Mononuclear cell (primary cell): ENCODE results near the gene ETV2. TPM values are rescaled to one million over a fixed set of nuclear protein-coding genes. Genes with fewer than 3 reads are reported as not detected.
"Not testable (repeated sequence)": the region's sequence is repeated elsewhere in the genome, so short reads cannot be mapped to it uniquely, and the experiment has no call there.

ENCODE experiments used
- H3K27me3 ChIP-seq: 2 replicates; pipeline ENCODE4 v1.6.0; 2011; ENCODE audit warnings: low read length, control low read depth; ENCODE audit not compliant: insufficient read depth
- H3K4me1 ChIP-seq: 2 replicates; pipeline ENCODE4 v1.5.1; 2011; ENCODE audit warnings: mild to moderate bottlenecking, low read length, control low read depth; ENCODE audit not compliant: insufficient read depth
- H3K4me3 ChIP-seq: 2 replicates; pipeline ENCODE4 v1.5.1; 2011; ENCODE audit warnings: mild to moderate bottlenecking, low read length, moderate library complexity
- H3K9me3 ChIP-seq: 2 replicates; pipeline ENCODE4 v1.5.1; 2011; ENCODE audit warnings: low read depth, mild to moderate bottlenecking, control low read depth, low read length
- total RNA-seq: library from RNA; depleted of rRNA; stranded (reverse); fragments of >200 nt; gene quantifications from one replicate; pipeline ENCODE4 v1.2.3, GENCODE V29; 2012

Gene ETV2
- total RNA-seq, 1 donor, result not detected

GRCh38 chr19:35665157-35665556 is 23.6 kb downstream of the ETV2 start:
- Histone ChIP-seq H3K4me1 (no peaks in the 10 kb centered on the region), H3K4me3 (no peak overlapping the region), H3K9me3 (no peaks in the 10 kb centered on the region), H3K27me3 (no peaks in the 10 kb centered on the region)

- Histone ChIP-seq H3K9me3 (no peaks in the 10 kb centered on the region), H3K27me3 (no peaks in the 10 kb centered on the region), H3K4me1 (no peaks in the 10 kb centered on the region), H3K4me3 (no peak overlapping the region)
These were observed 24.1 kb downstream of the ETV2 start for GRCh38 chr19:35665604-35666003.

- no peak within 1 kb of the TSS for H3K4me3 ChIP-seq
- no peaks in the 10 kb centered on the region for H3K27me3 ChIP-seq
- no peaks in the 10 kb centered on the region for H3K4me1 ChIP-seq
- H3K9me3 ChIP-seq, result no peaks in the 10 kb centered on the region
These were observed 24.8 kb downstream of the ETV2 start, which contains the start of gene UPK1A for GRCh38 chr19:35666251-35666913. Gene UPK1A (plus strand): TSS chr19:35666517. CDS start chr19:35666813, 296 bp downstream.

GRCh38 chr19:35669566-35669965 is 28.0 kb downstream of the ETV2 start:
- Histone ChIP-seq H3K9me3 (no peaks in the 10 kb centered on the region), H3K27me3 (peaks cover 14% of the 10 kb centered on the region)

GRCh38 chr19:35669974-35670373 is 28.4 kb downstream of the ETV2 start:
- Histone ChIP-seq H3K4me3 (no peak overlapping the region), H3K4me1 (peaks cover 7% of the 10 kb centered on the region), H3K9me3 (no peaks in the 10 kb centered on the region), H3K27me3 (peaks cover 14% of the 10 kb centered on the region)

More at GRCh38 chr19:35669566-35669965, 28.0 kb downstream of the ETV2 start:
- H3K4me1 ChIP-seq, result peaks cover 7% of the 10 kb centered on the region
- no peak overlapping the region for H3K4me3 ChIP-seq

- peaks cover 7% of the 10 kb centered on the region for H3K4me1 ChIP-seq
- H3K27me3 ChIP-seq, result peaks cover 14% of the 10 kb centered on the region
- H3K4me3 ChIP-seq, result no peak overlapping the region
- no peaks in the 10 kb centered on the region for H3K9me3 ChIP-seq
These were observed 29.1 kb downstream of the ETV2 start for GRCh38 chr19:35670686-35671085.

GRCh38 chr19:35671818-35672217 is 30.3 kb downstream of the ETV2 start:
- H3K4me1 ChIP-seq, result peaks cover 7% of the 10 kb centered on the region
- H3K9me3 ChIP-seq, result no peaks in the 10 kb centered on the region
- H3K27me3 ChIP-seq, result peaks cover 14% of the 10 kb centered on the region
- H3K4me3 ChIP-seq, result no peak overlapping the region

- Histone ChIP-seq H3K27me3 (peaks cover 14% of the 10 kb centered on the region), H3K9me3 (no peaks in the 10 kb centered on the region), H3K4me3 (peak overlapping the region; percentile 13), H3K4me1 (peaks cover 7% of the 10 kb centered on the region)
These were observed 31.7 kb downstream of the ETV2 start for GRCh38 chr19:35673121-35673804.

GRCh38 chr19:35675589-35676140 is 34.1 kb downstream of the ETV2 start:
- Histone ChIP-seq H3K9me3 (no peaks in the 10 kb centered on the region), H3K27me3 (peaks cover 14% of the 10 kb centered on the region), H3K4me3 (no peak overlapping the region), H3K4me1 (peaks cover 7% of the 10 kb centered on the region)

- no peaks in the 10 kb centered on the region for H3K4me1 ChIP-seq
- no peak overlapping the region for H3K4me3 ChIP-seq
- no peaks in the 10 kb centered on the region for H3K9me3 ChIP-seq
- H3K27me3 ChIP-seq, result no peaks in the 10 kb centered on the region
These were observed 48.3 kb downstream of the ETV2 start for GRCh38 chr19:35689836-35690235.

- not testable (repeated sequence) for H3K4me1 ChIP-seq, H3K9me3 ChIP-seq, H3K27me3 ChIP-seq, H3K4me3 ChIP-seq
These were observed 49.6 kb downstream of the ETV2 start for GRCh38 chr19:35691106-35691505.

- no peak overlapping the region for H3K4me3 ChIP-seq
- no peaks in the 10 kb centered on the region for H3K9me3 ChIP-seq
- no peaks in the 10 kb centered on the region for H3K27me3 ChIP-seq
- H3K4me1 ChIP-seq, result no peaks in the 10 kb centered on the region
These were observed 50.5 kb downstream of the ETV2 start for GRCh38 chr19:35692010-35692409.

- no peaks in the 10 kb centered on the region for H3K4me1 ChIP-seq
- H3K27me3 ChIP-seq, result no peaks in the 10 kb centered on the region
- H3K4me3 ChIP-seq, result no peak overlapping the region
- no peaks in the 10 kb centered on the region for H3K9me3 ChIP-seq
These were observed 51.9 kb downstream of the ETV2 start for GRCh38 chr19:35693422-35693821.

GRCh38 chr19:35693835-35694599 is 52.5 kb downstream of the ETV2 start:
- Histone ChIP-seq H3K4me3 (no peak overlapping the region), H3K27me3 (no peaks in the 10 kb centered on the region), H3K4me1 (no peaks in the 10 kb centered on the region), H3K9me3 (no peaks in the 10 kb centered on the region)
